Hepatocyte (in vitro differentiated cells): ENCODE results near the gene ZNF878.

Experiments used
- EZH2 ChIP-seq: fragments of 200-600 bp; sonication (generic); IDR thresholded peaks from 2 replicates; pipeline ENCODE4 v1.6.1; 2016; ENCODE audit warnings: antibody characterized with exemption, mild to moderate bottlenecking, borderline replicate concordance
- TF ChIP-seq, protein P1 (sequence below): fragments of 200-600 bp; sonication (generic); IDR thresholded peaks from 2 replicates; pipeline ENCODE4 v1.5.1; 2016; ENCODE audit warnings: antibody characterized with exemption, mild to moderate bottlenecking; ENCODE audit not compliant: poor library complexity

DNA sequence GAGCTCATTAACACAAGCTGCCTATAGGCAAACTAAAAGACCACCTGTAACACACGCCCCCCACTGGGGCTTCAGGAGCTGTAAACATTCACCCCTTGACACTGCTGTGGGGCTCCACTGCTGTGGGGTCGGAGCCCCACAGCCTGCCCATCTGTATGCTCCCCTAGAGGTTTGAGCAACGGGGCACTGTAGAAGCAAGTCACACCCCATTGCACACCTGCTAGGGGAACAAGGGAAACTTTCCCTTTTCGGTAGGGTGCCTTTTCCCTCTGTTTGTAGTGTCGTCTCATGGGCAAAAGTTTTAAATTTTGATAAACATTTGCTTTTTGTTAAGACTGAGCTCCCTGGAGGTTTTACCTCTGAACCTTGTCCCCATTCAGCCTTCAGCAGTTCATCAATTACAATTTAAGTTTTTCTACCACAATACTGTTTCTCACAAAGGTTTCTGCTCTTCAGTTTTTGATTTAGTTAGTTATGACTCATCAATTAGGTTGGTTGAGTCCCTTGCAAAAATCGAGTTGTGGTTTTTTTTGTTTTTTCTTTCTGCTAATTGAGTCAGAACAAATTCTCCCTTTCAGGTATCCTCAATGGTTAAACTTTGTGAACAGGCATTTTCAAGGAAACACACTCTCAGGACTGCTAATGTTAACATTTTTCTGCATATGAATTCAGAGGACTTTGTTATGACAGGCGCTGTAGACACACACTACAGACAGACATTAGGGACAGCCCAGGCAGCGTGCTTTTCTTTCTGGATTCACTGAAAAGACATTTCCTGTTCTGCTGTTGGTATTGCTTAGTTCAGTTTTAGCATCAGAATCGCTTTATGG, 52.4 kb downstream of the ZNF878 start:
- TF ChIP-seq, protein P1, sequence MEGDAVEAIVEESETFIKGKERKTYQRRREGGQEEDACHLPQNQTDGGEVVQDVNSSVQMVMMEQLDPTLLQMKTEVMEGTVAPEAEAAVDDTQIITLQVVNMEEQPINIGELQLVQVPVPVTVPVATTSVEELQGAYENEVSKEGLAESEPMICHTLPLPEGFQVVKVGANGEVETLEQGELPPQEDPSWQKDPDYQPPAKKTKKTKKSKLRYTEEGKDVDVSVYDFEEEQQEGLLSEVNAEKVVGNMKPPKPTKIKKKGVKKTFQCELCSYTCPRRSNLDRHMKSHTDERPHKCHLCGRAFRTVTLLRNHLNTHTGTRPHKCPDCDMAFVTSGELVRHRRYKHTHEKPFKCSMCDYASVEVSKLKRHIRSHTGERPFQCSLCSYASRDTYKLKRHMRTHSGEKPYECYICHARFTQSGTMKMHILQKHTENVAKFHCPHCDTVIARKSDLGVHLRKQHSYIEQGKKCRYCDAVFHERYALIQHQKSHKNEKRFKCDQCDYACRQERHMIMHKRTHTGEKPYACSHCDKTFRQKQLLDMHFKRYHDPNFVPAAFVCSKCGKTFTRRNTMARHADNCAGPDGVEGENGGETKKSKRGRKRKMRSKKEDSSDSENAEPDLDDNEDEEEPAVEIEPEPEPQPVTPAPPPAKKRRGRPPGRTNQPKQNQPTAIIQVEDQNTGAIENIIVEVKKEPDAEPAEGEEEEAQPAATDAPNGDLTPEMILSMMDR, result no peak
- no peak for TF ChIP-seq EZH2
